Fibroblast of the aortic adventitia (primary cell): Measurements from ENCODE around the gene NDFIP1. TPM values are rescaled to one million over a fixed set of nuclear protein-coding genes. Genes with fewer than 3 reads are reported as not detected.

Source experiments
- DNase-seq: peaks from one replicate; pipeline ENCODE4 v3.0.0-alpha.2; 2010; ENCODE audit warnings: low read depth
- H3K4me3 ChIP-seq: 2 replicates; pipeline ENCODE4 v1.5.1; 2011; ENCODE audit warnings: low read depth, mild to moderate bottlenecking, control low read depth, low read length, moderate library complexity
- CTCF ChIP-seq: IDR thresholded peaks from 2 replicates; pipeline ENCODE4 v1.5.1; 2011; ENCODE audit warnings: mild to moderate bottlenecking, low read length, control low read depth, inconsistent platforms; ENCODE audit not compliant: insufficient read depth
- total RNA-seq: library from RNA; depleted of rRNA; stranded (reverse); fragments of >200 nt; gene quantifications from 2 replicates; pipeline ENCODE4 v1.2.3, GENCODE V29; 2012; ENCODE audit warnings: low replicate concordance

The NDFIP1 gene
- total RNA-seq, 1 donor = 71.4 TPM

DNA sequence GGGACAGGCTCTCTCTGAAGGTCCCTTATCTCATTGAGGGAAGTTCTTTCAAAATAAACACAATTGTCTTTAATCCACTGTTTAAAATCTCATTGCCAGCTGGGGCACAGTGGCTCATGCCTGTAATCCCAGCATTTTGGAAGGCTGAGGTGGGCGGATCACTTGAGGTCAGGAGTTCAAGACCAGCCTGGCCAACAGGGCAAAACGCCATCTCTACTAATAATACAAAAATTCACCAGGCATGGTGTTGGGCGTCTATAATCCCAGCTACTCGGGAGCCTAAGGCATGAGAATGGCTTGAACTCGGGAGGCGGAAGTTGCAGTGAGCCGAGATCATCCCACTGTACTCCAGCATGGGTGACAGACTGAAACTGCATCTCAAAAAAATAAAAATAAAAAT lies 8.3 kb upstream of the NDFIP1 start:
- no peak for TF ChIP-seq CTCF
- H3K4me3 ChIP-seq = no peak overlapping the region
- peak; percentile 44 for DNase-seq

- TF ChIP-seq CTCF = no peak
- DNase-seq = no peak
- no peak overlapping the region for H3K4me3 ChIP-seq
Observed at GRCh38 chr5:142102980-142103740, 5.4 kb upstream of the NDFIP1 start.

- no peak overlapping the region for H3K4me3 ChIP-seq
- no peak for TF ChIP-seq CTCF
- DNase-seq = no peak
Observed at GRCh38 chr5:142104491-142104890, 4.1 kb upstream of the NDFIP1 start.

DNA sequence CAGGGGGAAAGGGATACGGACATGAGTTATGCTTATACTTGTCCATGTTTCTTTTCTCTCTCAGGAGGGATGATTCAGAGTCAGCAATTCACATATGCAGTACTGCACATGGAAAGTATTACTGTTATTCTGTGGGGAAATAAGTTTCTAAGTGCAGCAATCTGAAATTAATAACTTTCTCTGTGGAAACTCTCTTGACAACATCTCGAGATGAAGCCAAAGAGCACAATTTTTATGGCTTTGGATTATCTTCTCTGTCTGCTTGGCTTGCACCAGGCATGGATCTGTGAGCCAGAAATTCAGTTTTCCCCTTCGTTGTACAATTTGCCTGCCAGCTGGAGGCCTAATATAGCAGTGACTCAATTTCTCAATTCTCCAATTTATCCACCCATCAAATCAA lies 2.5 kb upstream of the NDFIP1 start:
- no peak for TF ChIP-seq CTCF
- DNase-seq = peak; percentile 92
- no peak overlapping the region for H3K4me3 ChIP-seq

- no peak for TF ChIP-seq CTCF
Observed at GRCh38 chr5:142107036-142107735, 1.4 kb upstream of the NDFIP1 start.

GRCh38 chr5:142107736-142108431 lies 695 bp upstream of the NDFIP1 start:
- H3K4me3 ChIP-seq = peak overlapping the region; percentile 72
- DNase-seq = no peak
- no peak for TF ChIP-seq CTCF

More at GRCh38 chr5:142107036-142107735, 1.4 kb upstream of the NDFIP1 start:
- no peak for DNase-seq
- no peak overlapping the region for H3K4me3 ChIP-seq
